NB4 (cell line): ENCODE data around the gene AMOTL1.

Experiments used
- POLR2A ChIP-seq: IDR thresholded peaks from 2 replicates; pipeline ENCODE4 v1.6.1; 2011; ENCODE audit warnings: mild to moderate bottlenecking; ENCODE audit not compliant: insufficient read length; ENCODE audit errors: extremely low read depth
- TF ChIP-seq, protein P1 (sequence below): IDR thresholded peaks from one replicate; pipeline ENCODE4 v1.5.1; 2012; ENCODE audit warnings: low read depth, low read length

DNA sequence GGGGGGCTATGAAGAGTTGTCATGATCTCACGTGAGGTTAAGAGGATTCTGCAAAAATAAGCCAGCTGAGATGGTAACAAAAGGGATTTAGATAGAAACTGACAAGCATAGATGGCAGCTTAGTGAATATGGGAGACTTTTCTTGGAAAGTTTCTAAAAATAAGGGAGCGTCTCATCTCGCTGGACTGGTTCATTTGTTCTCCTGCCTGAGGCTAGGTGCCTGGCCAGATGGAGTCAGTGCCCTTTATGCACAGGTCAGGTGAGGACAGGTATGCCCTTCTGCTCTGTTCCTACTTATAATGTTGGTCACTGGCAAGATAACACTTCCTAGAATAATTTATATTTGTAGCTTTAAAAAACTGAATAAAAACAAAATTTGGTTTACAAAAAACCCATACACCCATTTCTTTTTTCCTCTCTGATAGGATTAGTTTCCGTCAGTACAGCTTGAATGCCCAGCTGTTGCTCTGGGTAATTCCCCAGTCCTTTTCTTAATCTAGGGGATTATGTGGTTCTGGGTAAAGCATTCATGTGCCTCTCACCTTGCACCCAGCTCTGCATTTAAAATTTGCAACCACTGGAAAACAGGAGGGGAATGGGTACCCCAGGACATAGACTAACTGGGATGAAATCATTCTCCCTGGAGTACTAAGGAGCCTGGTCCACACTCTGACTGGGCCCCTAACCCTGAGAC, 90.0 kb downstream of the AMOTL1 start:
- TF ChIP-seq POLR2A, result no peak
- TF ChIP-seq, protein P1, sequence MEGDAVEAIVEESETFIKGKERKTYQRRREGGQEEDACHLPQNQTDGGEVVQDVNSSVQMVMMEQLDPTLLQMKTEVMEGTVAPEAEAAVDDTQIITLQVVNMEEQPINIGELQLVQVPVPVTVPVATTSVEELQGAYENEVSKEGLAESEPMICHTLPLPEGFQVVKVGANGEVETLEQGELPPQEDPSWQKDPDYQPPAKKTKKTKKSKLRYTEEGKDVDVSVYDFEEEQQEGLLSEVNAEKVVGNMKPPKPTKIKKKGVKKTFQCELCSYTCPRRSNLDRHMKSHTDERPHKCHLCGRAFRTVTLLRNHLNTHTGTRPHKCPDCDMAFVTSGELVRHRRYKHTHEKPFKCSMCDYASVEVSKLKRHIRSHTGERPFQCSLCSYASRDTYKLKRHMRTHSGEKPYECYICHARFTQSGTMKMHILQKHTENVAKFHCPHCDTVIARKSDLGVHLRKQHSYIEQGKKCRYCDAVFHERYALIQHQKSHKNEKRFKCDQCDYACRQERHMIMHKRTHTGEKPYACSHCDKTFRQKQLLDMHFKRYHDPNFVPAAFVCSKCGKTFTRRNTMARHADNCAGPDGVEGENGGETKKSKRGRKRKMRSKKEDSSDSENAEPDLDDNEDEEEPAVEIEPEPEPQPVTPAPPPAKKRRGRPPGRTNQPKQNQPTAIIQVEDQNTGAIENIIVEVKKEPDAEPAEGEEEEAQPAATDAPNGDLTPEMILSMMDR, result no peak
